Measurements from ENCODE around the gene PKP4.
"Not testable (repeated sequence)": the region's sequence is repeated elsewhere in the genome, so short reads cannot be mapped to it uniquely, and the experiment has no call there.

Gene PKP4, protein sequence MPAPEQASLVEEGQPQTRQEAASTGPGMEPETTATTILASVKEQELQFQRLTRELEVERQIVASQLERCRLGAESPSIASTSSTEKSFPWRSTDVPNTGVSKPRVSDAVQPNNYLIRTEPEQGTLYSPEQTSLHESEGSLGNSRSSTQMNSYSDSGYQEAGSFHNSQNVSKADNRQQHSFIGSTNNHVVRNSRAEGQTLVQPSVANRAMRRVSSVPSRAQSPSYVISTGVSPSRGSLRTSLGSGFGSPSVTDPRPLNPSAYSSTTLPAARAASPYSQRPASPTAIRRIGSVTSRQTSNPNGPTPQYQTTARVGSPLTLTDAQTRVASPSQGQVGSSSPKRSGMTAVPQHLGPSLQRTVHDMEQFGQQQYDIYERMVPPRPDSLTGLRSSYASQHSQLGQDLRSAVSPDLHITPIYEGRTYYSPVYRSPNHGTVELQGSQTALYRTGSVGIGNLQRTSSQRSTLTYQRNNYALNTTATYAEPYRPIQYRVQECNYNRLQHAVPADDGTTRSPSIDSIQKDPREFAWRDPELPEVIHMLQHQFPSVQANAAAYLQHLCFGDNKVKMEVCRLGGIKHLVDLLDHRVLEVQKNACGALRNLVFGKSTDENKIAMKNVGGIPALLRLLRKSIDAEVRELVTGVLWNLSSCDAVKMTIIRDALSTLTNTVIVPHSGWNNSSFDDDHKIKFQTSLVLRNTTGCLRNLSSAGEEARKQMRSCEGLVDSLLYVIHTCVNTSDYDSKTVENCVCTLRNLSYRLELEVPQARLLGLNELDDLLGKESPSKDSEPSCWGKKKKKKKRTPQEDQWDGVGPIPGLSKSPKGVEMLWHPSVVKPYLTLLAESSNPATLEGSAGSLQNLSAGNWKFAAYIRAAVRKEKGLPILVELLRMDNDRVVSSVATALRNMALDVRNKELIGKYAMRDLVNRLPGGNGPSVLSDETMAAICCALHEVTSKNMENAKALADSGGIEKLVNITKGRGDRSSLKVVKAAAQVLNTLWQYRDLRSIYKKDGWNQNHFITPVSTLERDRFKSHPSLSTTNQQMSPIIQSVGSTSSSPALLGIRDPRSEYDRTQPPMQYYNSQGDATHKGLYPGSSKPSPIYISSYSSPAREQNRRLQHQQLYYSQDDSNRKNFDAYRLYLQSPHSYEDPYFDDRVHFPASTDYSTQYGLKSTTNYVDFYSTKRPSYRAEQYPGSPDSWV

DNA sequence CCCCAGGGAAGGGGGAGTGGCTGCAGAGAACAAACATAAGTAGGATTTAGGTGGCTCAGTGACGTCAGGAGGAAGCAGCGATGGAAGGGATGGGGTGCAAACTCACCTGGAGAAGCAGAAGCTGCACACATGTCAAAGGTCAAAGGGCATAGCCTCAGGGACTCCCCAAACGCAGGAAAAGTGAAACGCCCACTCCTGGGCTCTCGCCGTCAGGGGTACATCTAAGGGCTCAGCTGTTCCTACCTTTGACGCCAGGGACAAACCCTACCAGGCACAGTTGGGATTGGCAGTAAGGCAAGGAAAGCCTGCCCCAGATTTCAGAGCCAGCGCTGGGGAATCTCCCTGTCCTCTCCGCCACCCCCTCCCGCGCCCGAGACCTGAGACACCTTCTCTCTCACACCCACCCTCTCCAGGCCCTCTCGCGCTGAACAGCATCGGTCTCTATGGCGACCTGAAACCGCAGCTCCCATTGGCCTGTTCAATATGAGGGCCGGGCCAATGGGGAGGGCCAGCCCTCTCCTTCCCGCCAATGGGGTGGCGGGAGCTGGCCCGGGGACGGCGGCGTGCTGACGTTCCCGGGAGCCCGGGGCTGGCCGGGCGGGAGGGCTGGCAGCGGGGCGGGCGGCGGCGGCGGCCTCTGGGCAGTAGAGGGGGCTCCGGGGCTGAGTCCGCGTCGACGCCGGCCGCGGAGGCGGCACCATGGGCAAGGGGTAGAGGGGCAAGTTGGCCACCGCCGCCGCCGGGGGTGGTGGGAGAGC is at the start of gene PKP4, which contains the start of gene CCDC148:
PKP4 (plus strand) TSS at position 644 of the 758 bp plus-strand sequence. CDS start 76,233 bp downstream, outside the sequence.
CCDC148 (minus strand) TSS at position 445 of the 758 bp plus-strand sequence; CDS start at position 131, 314 bp downstream.
- no peaks in the 10 kb centered on the region for H3K9me3 ChIP-seq
- peak within 1 kb of the TSS; percentile 85 for H3K4me3 ChIP-seq
- peaks cover 19% of the 10 kb centered on the region for H3K4me1 ChIP-seq
- H3K36me3 ChIP-seq (replicated peaks) = no peaks in the 10 kb centered on the region
- peak; percentile 92 to 95 for DNase-seq (ENCODE audit: low spot score in 2 of 2)
- in situ Hi-C loops (cut with MboI; ENCODE audit: low sequenced_read_pairs) = loop anchor here (10.0 kb wide), 1 partner anchor 288 kb away; no protein-coding TSS in a partner anchor
- H3K27me3 ChIP-seq (ENCODE audit: low read depth) = no peaks in the 10 kb centered on the region

DNA sequence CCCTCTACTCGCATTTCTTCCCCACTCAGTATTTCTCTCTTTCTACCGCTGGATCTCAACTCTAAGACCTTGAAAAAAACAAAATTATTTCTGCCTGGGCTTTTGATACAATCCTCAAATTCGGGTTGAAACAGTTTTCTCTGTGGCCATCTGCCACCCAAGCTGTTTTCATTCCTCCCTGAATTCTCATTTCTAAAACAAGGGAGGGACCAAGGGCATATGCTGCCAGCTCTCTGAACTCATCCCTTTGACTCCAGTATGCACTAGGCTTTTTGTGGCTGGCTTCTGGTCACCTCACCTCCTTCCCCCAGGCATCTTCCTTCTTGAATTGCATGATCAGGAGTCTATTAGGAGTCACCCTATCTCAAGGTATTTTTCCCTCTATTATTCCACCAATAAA is 49.7 kb upstream of the PKP4 start:
- H3K36me3 ChIP-seq (replicated peaks) = no peaks in the 10 kb centered on the region
- DNase-seq (ENCODE audit: low spot score in 2 of 2) = no peak
- in situ Hi-C loops (cut with MboI; ENCODE audit: low sequenced_read_pairs) = no loop called here
- H3K4me3 ChIP-seq = no peak overlapping the region
- no peaks in the 10 kb centered on the region for H3K4me1 ChIP-seq
- no peaks in the 10 kb centered on the region for H3K9me3 ChIP-seq
- H3K27me3 ChIP-seq (ENCODE audit: low read depth) = peaks cover 6% of the 10 kb centered on the region; the same call in 1 of the 2 replicates

DNA sequence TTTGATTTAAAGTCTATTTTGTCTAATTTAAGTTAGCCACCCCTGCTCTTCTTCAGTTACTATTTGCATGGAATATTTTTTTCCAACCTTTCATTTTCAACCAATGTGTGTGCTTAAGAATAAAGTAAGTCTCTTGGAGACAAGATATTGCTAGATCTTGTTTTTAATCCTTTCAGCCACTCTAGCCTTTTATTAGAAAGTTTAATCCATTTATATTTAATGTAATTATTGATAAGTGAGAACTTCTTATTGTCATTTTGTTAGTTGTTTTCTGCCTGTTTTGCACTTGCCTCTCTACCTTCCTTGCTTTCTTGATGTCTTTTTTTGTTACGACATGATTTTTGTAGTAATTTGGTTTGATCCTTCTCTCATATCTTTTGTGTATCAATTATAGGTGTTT is 46.6 kb upstream of the PKP4 start:
- H3K4me1 ChIP-seq = no peaks in the 10 kb centered on the region
- DNase-seq (ENCODE audit: low spot score in 2 of 2) = no peak
- H3K27me3 ChIP-seq (ENCODE audit: low read depth) = peaks cover 4% of the 10 kb centered on the region; the same call in 1 of the 2 replicates
- no peaks in the 10 kb centered on the region for H3K36me3 ChIP-seq (replicated peaks)
- no peaks in the 10 kb centered on the region for H3K9me3 ChIP-seq
- in situ Hi-C loops (cut with MboI; ENCODE audit: low sequenced_read_pairs) = no loop called here
- H3K4me3 ChIP-seq = no peak overlapping the region

DNA sequence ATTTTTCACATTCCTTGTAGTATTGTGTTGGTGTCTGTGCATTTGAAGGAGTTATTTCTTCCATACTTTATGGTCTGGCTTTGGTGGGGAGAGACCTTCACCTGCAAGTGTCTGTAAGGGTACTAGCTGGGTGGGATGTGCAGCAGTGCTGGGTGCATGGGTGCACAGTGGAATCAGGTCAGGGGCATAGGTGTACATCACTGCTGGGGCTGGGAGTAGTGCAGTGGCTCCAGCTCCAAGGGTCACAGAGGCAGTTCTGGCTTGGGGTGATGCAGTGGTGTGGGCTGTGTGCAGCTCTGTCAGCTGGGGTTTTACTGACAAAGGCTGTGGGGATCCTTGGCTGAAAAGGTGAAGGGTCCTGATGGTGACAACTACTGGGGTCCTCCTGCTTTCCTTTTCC is 45.0 kb upstream of the PKP4 start:
- in situ Hi-C loops (cut with MboI; ENCODE audit: low sequenced_read_pairs) = no loop called here
- Histone ChIP-seq H3K36me3 (replicated peaks) (no peaks in the 10 kb centered on the region), H3K27me3 (ENCODE audit: low read depth) (no peaks in the 10 kb centered on the region; the same call in 1 of the 2 replicates), H3K4me3 (no peak overlapping the region), H3K9me3 (no peaks in the 10 kb centered on the region; the same call in 1 of the 2 replicates), H3K4me1 (no peaks in the 10 kb centered on the region)
- DNase-seq (ENCODE audit: low spot score in 2 of 2) = no peak

DNA sequence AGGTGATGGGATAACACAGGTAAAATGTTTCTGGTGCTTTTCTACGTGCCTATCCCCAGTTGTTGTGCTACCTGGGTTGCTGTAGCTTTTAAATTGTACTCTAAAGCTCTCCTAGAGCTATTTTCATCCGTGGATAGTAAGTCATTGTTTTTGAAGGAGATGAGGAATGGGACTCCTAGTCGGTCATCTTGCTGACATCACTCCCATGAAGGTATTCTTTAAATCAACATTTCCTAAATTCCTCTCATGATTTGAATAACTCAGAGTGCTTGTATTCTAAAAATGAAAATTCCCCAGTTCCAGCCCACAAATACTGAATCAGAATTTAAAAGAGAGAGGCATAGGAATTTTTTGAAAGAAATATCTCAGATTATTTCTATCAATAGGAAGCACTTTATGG is 44.5 kb upstream of the PKP4 start:
- Histone ChIP-seq H3K36me3 (replicated peaks) (no peaks in the 10 kb centered on the region), H3K4me1 (no peaks in the 10 kb centered on the region), H3K27me3 (ENCODE audit: low read depth) (no peaks in the 10 kb centered on the region; the same call in 1 of the 2 replicates), H3K9me3 (no peaks in the 10 kb centered on the region; the same call in 1 of the 2 replicates), H3K4me3 (no peak overlapping the region)
- DNase-seq (ENCODE audit: low spot score in 2 of 2) = no peak
- in situ Hi-C loops (cut with MboI; ENCODE audit: low sequenced_read_pairs) = no loop called here

DNA sequence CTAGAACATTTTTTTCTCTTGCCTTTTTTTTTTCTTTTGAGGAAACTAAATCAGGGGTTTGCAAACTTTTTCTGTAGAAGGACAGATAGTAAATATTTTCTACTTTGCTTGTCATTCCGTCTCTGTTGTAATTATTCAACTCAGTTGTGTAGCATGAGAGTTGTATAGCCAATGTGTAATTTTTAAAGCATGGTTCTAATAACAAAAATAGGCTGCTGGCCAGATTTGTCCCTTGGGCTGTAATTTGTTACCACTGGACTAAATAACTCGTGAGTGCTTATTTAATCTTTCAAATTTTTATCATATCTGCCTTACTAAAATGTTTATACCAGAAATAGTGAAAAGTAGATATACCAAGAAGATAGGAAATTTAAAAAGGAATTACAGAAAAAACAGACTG is 43.2 kb upstream of the PKP4 start:
- H3K9me3 ChIP-seq = no peaks in the 10 kb centered on the region; the same call in 1 of the 2 replicates
- no peak overlapping the region for H3K4me3 ChIP-seq
- no peaks in the 10 kb centered on the region for H3K36me3 ChIP-seq (replicated peaks)
- H3K4me1 ChIP-seq = no peaks in the 10 kb centered on the region
- H3K27me3 ChIP-seq (ENCODE audit: low read depth) = no peaks in the 10 kb centered on the region; the same call in 1 of the 2 replicates
- in situ Hi-C loops (cut with MboI; ENCODE audit: low sequenced_read_pairs) = no loop called here
- no peak for DNase-seq (ENCODE audit: low spot score in 2 of 2)

DNA sequence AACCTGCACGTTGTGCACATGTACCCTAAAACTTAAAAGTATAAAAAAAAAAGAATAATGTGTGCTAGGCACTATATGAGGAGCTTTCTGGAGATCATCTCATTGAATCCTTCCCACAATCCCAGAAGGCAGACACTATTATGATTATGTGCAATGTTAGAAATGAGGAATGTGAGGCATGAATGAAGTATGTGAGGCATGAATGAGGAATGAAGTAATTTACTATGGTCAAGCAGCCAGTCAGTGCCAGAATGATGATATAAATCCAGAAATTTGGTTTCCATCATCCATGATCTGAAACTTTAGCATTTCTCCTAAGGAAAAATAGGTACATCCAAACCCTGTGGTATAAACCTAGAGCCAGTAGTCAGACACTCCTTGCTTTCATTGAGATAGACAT is 42.2 kb upstream of the PKP4 start:
- Histone ChIP-seq H3K4me3 (no peak overlapping the region), H3K36me3 (replicated peaks) (no peaks in the 10 kb centered on the region), H3K4me1 (no peaks in the 10 kb centered on the region), H3K27me3 (ENCODE audit: low read depth) (no peaks in the 10 kb centered on the region), H3K9me3 (no peaks in the 10 kb centered on the region; the same call in 1 of the 2 replicates)
- in situ Hi-C loops (cut with MboI; ENCODE audit: low sequenced_read_pairs) = no loop called here
- DNase-seq (ENCODE audit: low spot score in 2 of 2) = no peak

DNA sequence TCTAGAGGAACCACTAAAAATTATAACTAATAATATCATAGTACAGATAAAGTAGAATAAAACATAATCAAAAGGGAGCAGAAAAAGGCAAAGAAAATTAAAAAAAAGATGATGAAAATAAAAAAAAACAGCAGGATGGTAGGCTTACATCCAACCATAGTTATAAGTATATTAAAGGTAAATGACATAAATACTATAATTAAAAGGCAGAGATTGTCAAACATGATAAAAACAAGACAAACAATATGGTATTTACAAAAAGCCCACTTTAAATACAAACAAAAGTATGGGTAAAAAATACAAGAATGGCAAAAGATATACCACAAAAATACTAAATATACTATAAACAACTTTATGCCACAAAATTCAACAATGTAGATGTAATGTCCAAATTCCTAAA is 24.6 kb upstream of the PKP4 start:
- H3K4me1 ChIP-seq = no peaks in the 10 kb centered on the region
- no peak overlapping the region for H3K4me3 ChIP-seq
- in situ Hi-C loops (cut with MboI; ENCODE audit: low sequenced_read_pairs) = no loop called here
- no peaks in the 10 kb centered on the region for H3K36me3 ChIP-seq (replicated peaks)
- no peaks in the 10 kb centered on the region for H3K9me3 ChIP-seq
- no peaks in the 10 kb centered on the region for H3K27me3 ChIP-seq (ENCODE audit: low read depth)
- no peak for DNase-seq (ENCODE audit: low spot score in 2 of 2)

DNA sequence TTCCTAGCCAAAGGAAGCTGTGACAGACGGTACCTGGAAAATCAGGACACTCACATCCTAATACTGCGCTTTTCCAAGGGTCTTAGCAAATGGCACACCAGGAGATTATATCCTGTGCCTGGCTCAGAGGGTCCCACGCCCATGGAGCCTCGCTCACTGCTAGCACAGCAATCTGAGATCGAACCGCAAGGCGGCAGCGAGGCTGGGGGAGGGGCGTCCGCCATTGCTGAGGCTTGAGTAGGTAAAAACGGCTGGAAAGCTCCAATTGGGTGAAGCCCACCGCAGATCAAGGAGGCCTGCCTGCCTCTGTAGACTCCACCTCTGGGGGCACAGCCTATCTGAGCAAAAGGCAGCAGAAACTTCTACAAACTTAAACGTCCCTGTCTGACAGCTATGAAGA is 23.0 kb upstream of the PKP4 start:
- H3K4me3 ChIP-seq; DNase-seq (ENCODE audit: low spot score in 2 of 2); H3K27me3 ChIP-seq (ENCODE audit: low read depth); in situ Hi-C loops (cut with MboI; ENCODE audit: low sequenced_read_pairs); H3K36me3 ChIP-seq (replicated peaks); H3K4me1 ChIP-seq; H3K9me3 ChIP-seq: not testable (repeated sequence)

DNA sequence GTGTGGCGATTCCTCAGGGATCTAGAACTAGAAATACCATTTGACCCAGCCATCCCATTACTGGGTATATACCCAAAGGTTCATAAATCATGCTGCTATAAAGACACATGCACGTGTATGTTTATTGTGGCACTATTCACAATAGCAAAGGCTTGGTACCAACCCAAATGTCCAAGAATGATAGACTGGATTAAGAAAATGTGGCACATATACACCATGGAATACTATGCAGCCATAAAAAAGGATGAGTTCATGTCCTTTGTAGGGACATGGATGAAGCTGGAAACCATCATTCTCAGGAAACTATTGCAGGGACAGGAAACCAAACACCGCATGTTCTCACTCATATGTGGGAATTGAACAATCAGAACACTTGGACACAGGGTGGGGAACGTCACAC is 17.7 kb upstream of the PKP4 start:
- H3K9me3 ChIP-seq; H3K27me3 ChIP-seq (ENCODE audit: low read depth); H3K36me3 ChIP-seq (replicated peaks); DNase-seq (ENCODE audit: low spot score in 2 of 2); H3K4me1 ChIP-seq; in situ Hi-C loops (cut with MboI; ENCODE audit: low sequenced_read_pairs); H3K4me3 ChIP-seq: not testable (repeated sequence)

DNA sequence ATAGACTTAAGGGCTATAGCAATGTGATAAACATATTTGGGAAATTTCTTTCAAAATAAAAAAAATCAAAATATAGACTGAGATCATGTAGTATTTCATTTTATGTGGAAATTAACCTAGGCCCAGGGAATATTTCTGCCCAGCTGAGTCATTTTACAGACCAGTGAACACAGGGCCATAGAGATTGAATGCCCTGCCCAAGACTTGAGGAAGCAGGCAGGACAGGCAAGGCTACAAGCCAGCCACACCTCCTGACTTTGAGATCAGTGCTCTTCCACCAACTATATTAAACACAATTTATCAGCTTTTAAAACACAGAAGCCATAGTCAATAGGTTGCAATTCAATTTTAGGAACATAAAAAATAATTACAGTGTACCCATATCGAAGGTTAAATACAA is 13.1 kb upstream of the PKP4 start:
- Histone ChIP-seq H3K4me1 (no peaks in the 10 kb centered on the region), H3K36me3 (replicated peaks) (no peaks in the 10 kb centered on the region), H3K4me3 (no peak overlapping the region), H3K27me3 (ENCODE audit: low read depth) (no peaks in the 10 kb centered on the region), H3K9me3 (no peaks in the 10 kb centered on the region)
- DNase-seq (ENCODE audit: low spot score in 2 of 2) = no peak
- in situ Hi-C loops (cut with MboI; ENCODE audit: low sequenced_read_pairs) = no loop called here

DNA sequence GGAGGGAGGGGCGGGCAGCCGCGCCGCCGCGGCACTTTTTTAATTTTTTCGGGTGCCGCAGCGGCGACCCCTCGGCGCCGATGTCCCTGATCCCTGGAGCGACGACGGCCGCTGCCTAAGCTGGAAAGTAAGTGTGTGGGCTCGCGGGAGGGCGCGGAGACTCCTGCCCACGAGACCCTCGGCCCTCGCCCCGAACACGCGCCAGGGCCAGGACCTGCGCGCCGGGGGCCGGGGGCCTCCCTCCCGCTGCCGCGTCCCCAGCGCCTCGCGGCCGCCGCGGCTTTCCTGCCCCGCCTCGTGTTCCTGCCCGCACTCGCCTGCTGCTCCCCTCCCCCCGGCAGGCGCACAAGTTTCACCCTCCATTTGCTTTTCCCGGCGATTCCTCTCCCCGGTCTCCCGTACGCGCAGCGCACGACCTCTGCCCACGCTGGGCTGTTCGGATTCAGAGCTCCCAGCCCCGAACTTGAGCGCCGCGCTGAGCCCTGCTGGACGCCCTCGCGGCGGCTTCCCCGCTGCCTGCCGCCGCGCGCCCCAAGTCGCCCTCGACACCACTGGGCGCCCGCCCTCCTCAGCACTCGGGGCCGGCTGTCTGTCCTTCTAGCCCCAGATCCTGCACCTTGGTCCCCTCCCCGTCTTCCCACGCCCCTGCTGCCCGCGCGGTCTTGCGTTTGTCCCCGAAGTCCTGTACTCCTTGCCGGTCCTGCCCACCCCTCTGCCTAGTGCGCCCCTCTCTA is 507 bp downstream of the PKP4 start:
- Histone ChIP-seq H3K36me3 (replicated peaks) (no peaks in the 10 kb centered on the region), H3K9me3 (no peaks in the 10 kb centered on the region), H3K4me3 (peak overlapping the region; percentile 85), H3K4me1 (peaks cover 19% of the 10 kb centered on the region), H3K27me3 (ENCODE audit: low read depth) (no peaks in the 10 kb centered on the region)
- peak; percentile 56 to 76 for DNase-seq (ENCODE audit: low spot score in 2 of 2)
- in situ Hi-C loops (cut with MboI; ENCODE audit: low sequenced_read_pairs) = loop anchor here (10.0 kb wide), 1 partner anchor 288 kb away; no protein-coding TSS in a partner anchor
